SIG-M5 treated with dmso at 0.1 percent for 504 hours (cell line): ENCODE results near the gene CORO7.
"Not testable (repeated sequence)": the region's sequence is repeated elsewhere in the genome, so short reads cannot be mapped to it uniquely, and the experiment has no call there.

Experiments
- DNase-seq: peaks from one replicate; lab custom pipeline; 2025; ENCODE audit not compliant: unreplicated experiment; lab: John Stamatoyannopoulos, UW

CORO7 gene

DNA sequence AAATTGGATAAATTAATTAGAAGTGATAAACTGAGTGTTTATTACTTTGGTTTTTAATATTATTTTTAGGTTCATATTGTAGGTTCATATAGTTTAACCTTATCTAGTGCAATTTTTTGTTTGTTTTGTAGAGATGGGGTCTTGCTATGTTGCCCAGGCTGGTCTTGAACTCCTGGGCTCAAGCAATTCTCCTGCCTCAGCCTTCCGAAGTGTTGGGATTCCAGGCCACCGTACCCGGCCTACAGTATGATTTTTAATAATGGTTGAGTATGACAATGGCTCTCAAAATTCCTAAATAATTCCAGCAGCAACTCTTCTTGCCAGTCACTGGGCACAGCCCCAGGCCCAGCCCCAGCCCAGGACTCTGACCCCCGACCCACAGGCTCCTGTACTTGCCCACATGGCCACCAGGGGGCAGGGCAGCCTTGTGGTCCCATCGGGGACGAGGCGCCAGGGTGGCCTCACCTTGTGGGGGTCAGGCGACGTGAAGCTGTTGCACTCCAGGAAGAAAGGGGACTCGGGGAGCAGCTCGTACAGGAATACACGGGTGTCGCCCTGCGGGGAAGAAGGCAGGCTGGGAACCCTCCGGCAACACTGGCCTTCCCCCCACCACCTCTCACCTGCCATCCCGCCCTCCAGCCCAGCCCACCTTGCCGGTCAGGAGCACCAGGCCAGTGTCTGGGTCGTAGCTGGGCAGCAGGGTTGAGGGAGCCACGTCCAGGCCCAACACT lies 57.4 kb downstream of the CORO7 start:
- DNase-seq = no peak

DNA sequence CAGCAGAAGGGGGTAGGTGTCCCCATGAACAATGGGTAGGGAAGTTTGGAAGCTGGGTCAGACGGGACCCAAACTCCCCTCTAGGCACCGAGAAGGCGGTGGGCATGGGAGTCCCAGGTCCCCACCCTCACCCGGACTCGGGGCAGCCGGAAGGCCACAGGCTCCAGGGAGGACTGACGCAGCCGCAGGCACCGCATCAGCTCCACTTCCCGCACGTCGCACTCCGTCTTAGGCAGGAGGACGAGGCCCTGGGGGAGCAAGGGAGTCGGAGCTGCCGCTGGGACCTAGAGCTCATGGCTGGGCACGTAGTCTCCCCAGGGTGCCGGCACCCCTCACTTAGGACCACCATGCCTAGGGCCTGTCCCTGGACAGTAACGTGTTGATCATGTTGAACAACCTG lies 58.2 kb downstream of the CORO7 start:
- no peak for DNase-seq

DNA sequence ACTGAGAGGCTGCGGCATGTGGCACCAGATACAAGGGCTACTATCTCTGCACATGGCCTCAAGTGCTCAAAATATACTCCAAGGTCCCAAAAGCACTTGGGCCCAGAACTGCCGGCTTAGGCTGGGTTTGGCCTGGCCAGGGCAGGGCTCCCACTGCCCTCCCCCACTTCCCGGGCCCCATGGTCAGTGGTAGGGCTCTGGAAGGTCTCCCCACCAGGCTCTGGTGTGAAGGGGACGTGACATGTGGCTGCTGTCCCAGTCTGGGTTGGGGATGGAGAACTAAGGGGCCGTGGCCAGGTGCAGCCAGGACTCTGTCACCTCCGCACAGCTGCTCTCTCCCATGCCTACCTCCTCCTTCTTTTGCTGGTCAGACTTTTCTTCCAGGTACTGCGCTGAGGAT lies 59.6 kb downstream of the CORO7 start:
- DNase-seq = no peak

DNA sequence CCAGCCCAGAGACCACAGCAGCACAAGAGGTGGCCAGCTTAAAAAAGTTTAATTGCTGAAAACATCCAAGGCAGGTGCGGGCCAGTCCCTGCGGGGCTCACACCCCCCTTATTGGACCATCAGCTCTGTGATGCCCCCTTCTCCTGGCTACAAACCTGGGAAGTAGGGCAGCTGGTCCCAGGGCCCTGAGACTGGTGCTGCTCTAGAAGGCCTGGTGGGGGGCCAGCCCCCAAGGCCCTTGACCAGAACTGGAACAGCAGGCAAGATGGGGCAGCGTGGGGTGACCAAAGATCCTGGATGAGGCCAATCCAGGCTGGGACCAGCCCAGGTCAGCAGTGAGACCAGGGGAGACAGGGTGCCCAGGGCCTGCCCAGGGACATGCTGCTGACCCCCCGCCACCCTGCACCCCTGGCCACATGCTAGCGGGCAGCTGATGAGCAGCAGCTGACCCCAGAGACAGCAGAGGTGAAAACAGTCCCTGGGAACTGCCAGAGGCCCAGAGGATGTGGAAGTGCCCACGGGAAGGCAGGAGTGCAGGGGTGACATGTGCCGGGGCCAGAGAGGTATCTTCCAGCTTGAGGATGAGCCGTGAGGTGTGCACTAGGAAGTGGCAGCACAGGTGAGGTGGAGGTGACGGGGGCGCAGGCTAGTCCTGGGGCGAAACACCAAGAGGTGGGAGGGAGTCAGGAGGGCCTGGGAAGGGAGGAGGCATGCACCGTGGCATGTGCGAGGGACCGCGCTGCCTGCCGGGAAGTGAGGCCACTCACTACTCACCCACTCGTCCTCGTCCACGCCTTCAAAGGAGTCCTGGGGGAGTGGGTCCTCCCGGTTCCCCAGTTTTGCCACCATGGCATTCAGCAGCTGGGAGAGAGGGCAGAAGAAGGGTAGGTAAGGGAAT lies 61.6 kb downstream of the CORO7 start:
- no peak for DNase-seq

DNA sequence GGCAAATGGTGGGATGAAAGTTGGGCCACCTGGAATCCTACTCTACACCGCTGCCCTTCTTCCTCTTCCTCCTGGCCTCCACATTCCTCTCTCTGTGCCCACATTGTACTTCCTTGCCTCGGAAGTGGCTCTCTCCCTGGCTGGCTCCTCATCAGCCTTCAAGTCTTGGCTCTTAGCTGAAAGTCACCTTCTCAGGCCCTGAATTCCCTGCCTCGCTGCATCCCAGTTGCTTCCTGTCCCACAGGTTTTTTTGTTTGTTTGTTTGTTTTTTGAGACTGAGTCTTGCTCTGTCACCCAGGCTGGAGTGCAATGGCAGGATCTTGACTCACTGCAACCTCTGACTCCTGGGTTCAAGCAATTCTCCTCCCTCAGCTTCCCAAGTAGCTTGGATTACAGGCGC lies 62.7 kb downstream of the CORO7 start:
- no peak for DNase-seq

DNA sequence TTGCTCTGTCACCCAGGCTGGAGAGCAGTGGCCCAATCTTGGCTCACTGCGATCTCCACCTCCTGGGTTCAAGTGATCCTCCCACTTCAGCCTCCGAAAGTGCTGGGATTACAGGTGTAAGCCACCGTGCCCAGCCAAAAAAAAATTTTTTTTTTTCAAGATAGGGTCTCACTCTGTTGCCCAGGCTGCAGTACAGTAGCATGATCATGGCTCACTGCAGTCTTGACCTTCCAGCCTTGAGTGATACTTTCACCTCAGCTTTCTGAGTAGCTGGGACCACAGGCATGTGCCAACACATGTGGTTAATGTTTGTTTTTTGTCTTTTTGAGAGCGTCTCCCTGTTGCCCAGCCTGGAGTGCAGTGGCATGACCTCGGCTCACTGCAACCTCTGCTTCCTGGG lies 63.6 kb downstream of the CORO7 start:
- no peak for DNase-seq

DNA sequence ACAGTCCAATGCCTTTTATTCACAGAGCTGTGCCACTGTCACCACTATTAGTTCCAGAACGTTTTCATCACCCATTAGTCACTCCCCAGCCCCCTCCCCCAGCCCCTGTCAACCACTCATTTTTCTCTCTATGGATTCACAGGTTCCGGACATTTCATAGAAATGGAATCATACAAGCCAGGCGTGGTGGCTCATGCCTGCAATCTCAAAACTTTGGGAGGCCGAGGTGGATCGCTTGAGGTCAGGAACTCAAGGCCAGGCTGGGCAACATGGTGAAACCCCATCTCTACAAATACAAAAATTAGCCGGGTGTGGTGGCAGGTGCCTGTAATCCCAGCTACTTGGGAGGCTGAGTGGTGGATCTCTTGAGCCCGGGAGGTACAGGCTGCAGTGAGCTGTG lies 64.5 kb downstream of the CORO7 start:
- DNase-seq = no peak

DNA sequence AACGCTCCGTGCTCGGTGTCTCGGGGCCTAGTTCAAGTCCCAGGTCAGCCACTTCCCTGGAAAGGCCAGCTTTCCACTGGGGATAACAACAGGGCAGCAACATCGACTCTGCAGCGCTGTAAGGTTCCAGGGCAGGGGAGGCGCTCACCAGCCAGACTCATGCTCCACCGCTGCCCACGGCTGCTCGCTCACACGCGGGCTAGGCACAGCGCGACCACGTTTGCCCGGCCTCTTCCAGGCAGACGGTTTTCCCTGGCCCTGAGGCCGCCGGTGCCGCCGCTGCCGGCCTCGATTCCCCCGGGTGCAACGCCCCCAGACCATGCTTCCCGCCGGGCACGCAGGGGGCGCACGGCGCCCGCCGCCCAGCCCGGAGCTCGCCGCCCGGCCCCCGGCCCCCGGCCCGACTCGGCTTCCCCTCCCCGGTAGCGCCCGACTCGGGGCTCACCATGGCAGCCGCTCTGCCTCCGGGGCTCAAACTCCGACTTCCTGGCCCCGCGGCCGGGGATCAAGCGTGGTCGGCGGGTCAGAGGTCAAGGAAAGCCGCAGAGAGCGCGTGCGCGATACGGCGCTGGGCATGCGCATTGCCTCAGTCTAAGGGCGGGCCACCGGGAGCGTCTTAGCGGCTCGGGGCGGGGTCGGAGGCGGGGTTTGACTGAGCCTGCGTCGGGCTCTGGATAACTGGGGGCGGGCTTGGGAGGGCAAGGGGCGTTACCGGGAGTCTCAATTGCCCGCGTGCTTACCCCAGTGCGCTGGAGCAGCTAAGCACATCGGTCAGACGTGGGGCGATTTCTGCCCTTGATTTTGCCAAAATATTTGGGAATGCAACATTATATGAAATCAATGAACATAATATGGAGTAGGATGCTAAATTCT lies 65.4 kb downstream of the CORO7 start, which contains the start of gene PAM16:
Gene PAM16 (minus strand): TSS at position 535 of the 873 bp plus-strand sequence. CDS start 87 bp downstream, at position 448.
- peak; percentile 90 for DNase-seq

DNA sequence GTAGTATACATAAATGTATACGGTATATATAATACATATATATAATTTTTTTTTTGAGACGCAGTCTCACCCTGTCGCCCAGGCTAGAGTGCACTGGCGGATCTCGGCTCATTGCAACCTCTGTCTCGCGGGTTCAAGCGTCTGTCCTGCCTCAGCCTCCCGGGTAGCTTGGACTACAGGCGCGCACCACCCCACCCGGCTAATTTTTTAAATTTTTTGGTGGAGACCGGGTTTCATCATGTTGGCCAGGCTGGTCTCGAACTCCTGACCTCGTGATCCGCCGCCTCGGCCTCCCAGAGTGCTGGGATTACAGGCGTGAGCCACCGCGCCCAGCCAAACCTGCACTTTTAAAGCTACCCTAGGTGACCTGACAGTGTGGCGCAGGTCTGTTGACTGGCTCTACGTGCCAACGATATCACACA lies 66.0 kb downstream of the CORO7 start:
- no peak for DNase-seq

DNA sequence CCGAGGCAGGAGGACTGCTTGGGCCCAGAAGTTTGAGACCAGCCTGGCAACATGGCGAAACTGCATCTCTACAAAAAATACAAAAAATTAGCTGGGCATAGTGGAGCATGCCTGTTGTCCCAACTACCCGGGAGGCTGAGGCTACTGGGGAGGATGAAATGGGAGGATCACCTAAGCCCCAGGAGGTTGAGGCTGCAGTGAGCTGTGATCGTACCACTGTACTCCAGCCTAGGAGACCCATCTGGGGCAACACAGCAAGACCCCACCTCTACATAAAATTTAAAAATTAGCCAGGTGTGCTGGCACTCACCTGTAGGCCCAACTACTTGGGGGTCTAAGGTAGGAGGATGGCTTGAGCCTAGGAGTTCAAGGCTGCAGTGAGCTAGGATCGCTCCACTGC lies 67.1 kb downstream of the CORO7 start:
- DNase-seq = no peak

DNA sequence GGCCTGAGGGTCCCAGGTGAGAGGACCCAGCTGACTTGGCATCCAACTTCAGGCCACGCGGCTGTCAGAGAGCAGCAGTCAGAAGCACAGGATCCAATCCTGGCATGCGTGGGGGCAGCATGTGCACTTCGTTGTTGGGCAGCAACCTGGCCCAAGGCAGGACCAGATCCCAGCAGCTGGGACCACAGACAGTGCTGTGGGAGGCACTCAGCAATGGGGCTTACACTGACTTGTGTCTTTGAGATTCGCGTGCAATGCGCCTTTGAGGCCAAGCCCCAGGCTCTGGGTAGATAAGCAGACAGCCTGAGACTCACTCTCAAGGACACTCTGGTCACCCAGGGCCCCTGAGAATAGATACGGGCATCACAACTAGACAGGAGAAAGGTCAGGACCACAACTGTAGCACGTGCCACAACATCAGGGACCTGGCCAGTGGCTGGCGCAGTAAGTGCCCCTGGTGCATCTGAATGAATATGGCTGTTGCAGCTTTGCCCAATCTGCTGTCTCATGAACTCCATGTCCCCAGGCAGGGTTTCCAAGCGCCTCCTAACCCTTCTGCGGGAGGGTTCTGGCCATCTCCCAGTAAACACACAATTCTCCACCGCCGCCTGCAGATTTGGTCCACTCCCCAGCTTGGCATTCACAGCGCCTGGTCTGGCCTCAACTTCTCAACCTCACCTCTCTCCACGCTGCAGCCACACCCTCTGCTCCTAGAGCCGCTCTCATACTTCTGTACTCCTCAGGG lies 68.5 kb downstream of the CORO7 start:
- no peak for DNase-seq

DNA sequence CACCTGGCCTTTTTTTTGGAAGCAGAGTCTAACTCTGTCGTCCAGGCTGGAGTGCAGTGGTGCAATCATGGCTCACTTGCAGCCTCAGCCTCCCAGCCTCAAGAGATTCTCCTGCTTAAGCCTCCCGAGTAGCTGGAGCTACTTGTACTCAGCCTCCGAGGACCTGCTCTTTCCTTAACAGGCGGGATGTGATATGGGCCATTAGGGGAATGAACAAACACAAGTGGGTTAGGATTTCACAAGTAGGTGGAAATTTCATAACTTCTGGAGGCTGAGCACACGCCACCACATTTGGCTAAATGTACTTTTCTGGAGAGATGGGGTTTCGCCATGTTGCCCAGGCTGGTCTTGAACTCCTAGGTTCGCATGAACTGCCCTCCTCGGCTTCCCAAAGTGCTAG lies 69.4 kb downstream of the CORO7 start:
- DNase-seq = peak; percentile 86

DNA sequence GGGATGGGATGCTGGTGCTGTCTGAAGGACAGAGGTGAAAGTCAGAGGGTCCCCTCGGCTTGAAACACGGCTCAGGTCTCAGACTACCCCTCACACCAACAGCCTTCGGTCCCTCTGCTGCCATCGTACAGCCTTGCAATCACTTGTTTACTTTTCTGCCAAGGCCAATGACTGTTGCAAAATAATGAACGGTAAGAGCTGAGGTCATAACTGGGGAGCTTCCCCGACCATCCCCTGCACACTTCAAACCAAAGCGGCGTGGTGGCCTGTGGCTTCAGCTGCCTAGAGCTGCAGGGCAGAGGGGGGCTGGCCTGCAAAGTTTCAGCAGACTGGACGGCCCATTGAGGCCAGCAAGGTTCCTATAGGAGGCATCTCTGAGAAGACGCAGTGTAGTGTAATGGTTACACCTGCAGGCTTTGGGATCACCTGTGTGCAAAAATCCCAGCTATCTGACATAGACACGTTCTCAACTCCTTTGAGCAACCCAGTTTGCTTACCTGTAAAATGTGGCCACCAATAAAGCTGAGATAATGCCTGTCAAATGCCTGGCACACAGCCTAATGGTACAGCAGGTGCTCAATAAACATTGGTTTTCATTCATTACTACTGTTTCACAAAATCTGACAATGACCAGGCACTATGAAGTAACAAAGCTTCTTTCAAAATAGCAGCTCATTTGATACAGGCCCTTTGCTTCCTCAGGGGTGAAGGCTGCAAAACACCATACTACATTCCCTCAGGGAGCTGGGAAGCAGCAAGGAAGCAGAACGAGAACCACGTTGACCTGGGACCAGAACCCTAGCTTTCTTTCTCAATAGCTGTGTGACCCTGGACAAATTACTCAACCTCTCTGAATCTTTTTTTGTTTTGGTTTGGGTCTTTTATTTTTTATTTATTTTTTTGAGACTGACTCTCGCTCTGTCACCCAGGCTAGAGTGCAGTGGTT lies 70.3 kb downstream of the CORO7 start:
- DNase-seq = peak; percentile 57

DNA sequence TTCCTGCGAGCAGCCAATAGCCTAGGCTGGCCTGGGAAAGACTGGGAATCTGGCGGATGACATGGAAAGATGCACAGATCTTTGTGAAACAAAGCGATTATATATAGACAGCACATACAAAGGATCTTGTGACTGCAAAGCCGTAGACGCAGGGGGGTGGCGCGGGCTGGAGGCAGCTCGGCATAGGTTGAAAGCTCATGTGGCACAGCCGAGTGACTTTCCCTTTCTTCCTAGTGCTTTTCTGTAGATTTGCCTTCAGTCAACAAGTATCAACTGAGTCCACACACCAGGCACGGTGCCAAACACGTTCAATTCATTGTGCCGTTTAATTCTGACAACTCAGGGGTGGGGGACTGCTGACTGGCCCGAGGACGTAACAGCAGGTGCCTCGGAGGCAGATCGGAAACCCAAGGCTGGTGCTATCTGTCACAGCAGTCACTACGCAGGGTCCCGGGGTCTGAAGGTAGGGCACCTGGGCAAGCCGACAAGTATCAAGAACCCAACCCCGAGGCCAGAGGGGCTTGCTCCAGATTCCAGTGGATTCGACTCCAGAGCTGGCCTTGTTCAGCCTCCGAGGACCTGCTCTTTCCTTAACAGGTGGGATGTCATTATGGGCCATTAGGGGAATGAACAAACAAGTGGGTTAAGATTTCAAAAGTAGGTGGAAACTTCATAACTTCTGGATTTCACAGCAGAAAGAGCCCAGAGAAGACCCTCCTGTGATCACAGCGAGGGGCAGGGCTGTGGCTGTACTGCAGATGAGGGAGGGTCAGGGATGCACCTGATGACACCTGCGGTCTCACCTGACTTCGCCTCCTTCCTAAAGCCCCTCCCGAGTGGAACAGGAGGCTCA lies 71.2 kb downstream of the CORO7 start:
- DNase-seq = no peak

DNA sequence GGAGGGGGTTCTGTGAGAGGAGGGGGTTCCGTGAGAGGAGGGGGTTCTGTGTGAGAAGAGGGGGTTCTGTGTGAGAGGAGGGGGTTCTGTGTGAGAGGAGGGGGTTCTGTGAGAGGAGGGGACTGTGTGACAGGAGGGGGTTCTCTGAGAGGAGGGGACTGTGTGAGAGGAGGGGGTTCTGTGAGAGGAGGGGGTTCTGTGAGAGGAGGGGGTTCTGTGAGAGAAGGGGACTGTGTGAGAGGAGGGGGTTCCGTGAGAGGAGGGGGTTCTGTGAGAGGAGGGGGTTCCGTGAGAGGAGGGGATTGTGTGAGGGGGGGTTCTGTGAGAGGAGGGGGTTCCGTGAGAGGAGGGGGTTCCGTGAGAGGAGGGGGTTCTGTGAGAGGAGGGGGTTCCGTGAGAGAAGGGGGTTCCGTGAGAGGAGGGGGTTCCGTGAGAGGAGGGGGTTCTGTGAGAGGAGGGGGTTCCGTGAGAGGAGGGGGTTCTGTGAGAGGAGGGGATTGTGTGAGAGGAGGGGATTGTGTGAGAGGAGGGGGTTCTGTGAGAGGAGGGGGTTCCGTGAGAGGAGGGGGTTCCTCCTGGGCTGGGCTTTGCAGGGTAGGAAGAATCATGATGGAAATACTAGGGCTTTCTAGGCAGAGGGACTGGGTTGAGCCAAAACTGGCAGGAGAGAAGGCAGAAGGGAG lies 72.0 kb downstream of the CORO7 start:
- not testable (repeated sequence) for DNase-seq

DNA sequence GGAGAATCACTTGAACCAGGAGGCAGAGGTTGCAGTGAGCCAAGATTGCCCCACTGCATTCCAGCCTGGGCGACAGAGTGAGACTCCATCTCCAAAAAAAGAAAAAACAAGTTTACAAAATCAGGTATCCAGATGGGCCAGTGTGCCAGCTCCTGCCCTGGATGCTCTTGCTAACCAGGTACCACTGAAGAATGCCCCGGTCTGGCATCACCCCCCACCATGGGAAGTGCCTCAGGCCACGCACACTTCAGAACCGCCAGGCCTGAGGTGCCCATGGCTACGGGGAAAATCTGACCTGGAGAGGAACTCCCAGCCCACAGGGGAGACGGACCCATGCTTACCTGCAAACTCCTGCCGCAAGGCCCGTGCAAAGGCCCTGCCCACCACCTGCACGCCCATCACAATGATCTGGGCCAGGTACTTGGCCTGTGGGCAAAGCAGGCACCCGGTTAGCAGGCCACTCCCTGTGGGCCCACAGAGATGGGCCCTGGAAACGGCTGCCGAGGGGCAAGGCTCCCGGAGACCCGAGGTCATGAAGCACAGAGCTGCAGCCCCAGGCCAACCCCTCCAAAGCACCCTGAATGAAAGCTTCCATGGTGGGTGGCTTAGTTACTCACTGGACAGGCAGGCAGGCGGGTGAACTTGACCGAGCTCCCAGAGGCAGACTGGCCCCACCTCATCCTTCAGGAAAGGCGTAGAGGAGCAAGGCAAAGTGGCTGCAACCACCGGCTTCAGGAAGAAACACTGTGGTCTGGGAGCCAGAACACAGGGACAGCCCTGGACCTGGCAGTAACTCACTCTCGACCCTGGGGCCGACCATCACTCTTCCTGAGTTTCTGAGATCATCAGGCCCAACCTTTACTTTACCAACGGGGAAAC lies 73.3 kb downstream of the CORO7 start:
- DNase-seq = no peak

DNA sequence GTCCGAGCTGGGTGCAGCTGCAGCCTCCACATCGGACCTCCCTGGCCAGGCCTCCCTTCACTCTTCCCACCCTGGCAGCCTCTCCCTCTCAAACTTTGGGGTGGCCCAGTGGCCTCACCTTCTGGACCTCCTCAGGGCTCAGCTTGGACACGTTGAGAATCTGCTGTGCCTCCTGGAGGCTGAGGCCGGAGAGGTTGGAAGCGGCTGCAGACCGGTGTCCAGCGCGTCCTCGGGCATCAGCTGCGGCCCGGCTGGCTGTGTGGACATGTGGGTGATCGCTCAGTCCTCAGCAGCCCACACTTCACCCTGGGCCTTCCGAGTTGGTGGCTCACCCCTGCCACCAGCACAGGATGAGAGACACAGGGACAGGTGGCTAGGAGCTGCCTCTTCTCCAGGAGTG lies 75.1 kb downstream of the CORO7 start:
- no peak for DNase-seq
